Aortic smooth muscle cell (primary cell): ENCODE results near the gene LRRC42. TPM values are rescaled to one million over a fixed set of nuclear protein-coding genes. Genes with fewer than 3 reads are reported as not detected.

Experiments
- total RNA-seq: library from RNA; depleted of rRNA; stranded (reverse); fragments of >200 nt; gene quantifications from 2 replicates; pipeline ENCODE4 v1.2.3, GENCODE V29; 2014

The LRRC42 gene, protein sequence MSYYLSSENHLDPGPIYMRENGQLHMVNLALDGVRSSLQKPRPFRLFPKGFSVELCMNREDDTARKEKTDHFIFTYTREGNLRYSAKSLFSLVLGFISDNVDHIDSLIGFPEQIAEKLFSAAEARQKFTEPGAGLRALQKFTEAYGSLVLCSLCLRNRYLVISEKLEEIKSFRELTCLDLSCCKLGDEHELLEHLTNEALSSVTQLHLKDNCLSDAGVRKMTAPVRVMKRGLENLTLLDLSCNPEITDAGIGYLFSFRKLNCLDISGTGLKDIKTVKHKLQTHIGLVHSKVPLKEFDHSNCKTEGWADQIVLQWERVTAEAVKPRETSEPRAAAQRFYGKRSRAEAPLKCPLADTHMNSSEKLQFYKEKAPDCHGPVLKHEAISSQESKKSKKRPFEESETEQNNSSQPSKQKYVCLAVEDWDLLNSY
- total RNA-seq: 17.3 and 21.1 TPM in 2 replicates

DNA sequence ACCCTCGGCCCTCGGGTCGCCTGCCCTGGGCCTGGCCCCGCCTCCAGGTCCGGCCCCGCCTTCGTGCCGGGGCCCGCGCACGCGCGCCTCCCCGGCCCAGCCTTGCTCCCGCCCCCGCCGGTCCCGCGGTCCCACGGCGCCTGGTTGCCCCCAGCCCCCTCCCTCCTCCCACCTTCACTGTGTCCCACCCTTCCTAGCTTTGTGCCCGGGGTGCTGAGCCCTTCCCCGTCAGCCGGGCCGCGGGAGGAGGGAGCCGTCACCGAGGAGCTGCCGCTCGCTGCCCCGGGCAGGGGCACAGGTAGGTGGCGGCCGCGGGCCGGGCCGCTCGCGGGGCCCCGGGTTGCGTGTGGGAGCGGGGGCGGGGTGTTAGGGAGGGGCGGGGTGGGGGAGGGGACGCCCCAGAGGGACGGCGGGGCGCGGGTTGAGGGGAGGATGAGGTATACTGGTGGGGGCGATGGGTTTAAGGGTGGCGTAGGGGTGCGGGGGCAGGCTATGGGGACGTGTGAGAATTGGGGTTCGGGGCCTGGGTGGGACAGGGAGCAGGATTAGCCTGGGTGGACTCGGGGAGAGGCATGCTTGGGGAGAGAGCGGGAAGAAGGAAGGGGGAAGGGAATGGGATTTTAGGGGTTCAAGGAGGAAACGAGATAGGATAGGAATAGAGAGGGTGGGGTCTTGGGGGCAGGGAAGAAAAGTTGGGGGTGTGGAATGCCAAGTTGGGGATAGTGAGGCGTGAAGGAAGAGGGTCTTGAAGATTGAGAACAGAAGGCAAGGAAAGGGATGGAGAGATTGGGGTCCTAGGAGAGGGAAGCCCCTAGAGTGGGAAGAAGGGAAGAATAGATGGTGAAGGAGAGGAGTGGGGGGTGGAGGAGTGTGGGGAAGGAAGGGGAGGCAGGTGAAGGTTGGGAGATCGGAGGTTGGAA is at the start of gene LRRC42:
TSS of gene LRRC42 (plus strand) at position 99 of the 920 bp plus-strand sequence. CDS start 5,650 bp downstream, outside the sequence.

DNA sequence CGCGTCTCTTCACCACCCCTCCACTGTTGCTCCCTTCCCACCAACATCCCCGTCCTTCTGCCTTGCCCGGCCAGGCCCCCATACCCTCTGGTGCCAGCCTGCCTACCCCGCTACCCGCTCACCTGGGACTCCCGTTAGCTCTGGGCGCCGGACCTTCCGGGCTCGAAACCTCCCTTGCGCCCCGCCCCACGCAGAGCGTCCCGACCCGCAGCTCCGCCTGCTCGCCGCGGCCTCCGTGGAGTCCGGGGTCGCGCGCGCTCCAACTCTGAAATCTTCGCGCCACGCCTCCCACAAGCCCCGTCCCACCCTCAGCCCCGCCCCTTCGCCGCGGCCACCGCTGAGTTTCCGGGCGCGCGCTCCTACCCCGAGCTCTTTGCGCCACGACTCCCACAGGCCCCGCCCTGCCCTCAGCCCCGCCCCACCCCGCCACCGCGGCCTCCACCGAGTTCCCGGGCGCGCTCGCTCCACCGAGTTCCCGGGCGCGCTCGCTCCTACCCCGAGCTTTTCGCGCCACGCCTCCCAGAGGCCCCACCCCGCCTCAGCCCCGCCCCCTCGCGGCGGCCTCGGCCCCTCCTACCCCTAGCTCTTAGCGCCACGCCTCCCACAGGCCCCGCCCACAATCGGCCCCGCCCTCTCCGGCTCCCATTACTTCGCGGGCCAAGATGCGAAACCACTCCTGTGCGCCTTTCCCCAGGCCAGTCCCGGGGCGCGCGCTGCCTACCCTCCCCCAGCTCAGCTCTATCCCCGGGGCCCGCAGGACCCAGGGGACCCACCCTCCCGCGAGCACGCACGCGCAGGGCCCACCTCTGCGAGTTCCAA is 508 bp upstream of the LRRC42 start, which contains the start of gene IFT25:
TSS of gene IFT25 (minus strand) at position 267 of the 819 bp plus-strand sequence. CDS start 5,617 bp downstream, outside the sequence.

Other genes with a start within 250 kb of the LRRC42 start
- gene GLIS1, start 207.2 kb upstream of the LRRC42 start, total RNA-seq: 0.81 and 1.1 TPM in 2 replicates
- 10.4 and 15.9 TPM in 2 replicates for gene NDC1, start 108.1 kb upstream of the LRRC42 start, total RNA-seq
- gene YIPF1, start 56.6 kb upstream of the LRRC42 start, total RNA-seq: 24.8 and 28.5 TPM in 2 replicates
- gene DIO1, start 52.2 kb upstream of the LRRC42 start, total RNA-seq: not detected in 2 replicates
- gene IFT25, start 651 bp upstream of the LRRC42 start, total RNA-seq: 25.8 and 26.3 TPM in 2 replicates
- not detected in 2 replicates for gene LDLRAD1, start 71.8 kb downstream of the LRRC42 start, total RNA-seq
- 336 and 476 TPM in 2 replicates for gene TMEM59, start 106.9 kb downstream of the LRRC42 start, total RNA-seq
- gene TCEANC2, start 107.3 kb downstream of the LRRC42 start, total RNA-seq: 3.2 and 3.7 TPM in 2 replicates
- not detected in 2 replicates for gene CDCP2, start 206.7 kb downstream of the LRRC42 start, total RNA-seq